GM19025 (cell line): ENCODE measurements around the gene S100A5.
A peak's percentile ranks its signal among the peaks of the same experiment; 100 is the strongest.
"Not testable (repeated sequence)": the region's sequence is repeated elsewhere in the genome, so short reads cannot be mapped to it uniquely, and the experiment has no call there.

Experiments used
- ATAC-seq: cut with Tn5 transposase; IDR thresholded peaks from one replicate; pipeline ENCODE4 v1.9.1; 2021; ENCODE audit warnings: mild to moderate bottlenecking, low read depth, moderate library complexity; ENCODE audit not compliant: unreplicated experiment

Gene S100A5

GRCh38 chr1:153567621-153568366 lies 27.1 kb upstream of the S100A5 start:
- no peak for ATAC-seq

DNA sequence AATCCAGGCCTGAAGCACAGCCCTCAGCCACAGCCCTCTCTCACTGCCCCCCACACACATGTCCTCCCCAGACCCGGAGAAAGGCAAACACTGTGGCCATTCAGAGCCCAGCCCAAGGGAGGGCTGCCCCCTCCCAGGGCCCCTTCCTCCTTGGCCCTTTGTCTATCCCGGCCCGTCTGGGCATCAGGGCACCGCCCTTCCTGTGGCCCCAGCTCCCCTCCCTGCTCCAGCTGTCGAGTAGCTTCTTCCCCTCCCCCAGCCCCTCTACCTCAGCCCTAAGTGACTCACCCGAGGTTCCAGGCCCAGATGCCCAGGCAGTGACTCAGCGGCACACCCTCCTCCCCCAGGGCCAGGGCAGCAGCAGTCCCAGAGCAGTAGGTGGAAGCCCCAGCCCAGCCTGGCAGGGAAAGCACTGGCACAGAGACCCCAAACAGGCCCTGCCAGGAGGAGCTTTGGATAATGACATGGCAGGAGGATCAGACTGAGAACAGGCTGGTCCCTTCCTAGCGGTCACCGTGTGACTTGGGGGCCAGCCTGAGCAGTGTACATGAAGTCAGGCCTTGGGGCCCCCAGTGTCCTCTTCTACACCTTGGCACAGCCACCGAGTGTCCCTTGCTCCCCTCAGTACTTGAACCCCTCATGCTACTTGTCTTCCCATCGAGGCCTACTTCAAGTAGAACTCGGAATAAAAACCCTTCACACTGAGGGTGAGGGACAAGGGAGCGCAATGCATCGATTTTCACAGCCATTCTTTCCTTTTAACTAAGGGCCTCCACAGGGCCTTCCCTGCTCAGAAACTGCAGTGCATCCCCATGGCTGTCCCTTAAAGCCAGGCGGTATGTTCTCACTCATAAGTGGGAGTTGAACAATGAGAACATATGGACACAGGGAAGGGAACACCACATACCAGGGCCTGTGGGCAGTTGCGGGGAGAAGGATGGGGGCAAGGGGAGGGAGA lies 26.0 kb upstream of the S100A5 start:
- ATAC-seq = peak; percentile 40

DNA sequence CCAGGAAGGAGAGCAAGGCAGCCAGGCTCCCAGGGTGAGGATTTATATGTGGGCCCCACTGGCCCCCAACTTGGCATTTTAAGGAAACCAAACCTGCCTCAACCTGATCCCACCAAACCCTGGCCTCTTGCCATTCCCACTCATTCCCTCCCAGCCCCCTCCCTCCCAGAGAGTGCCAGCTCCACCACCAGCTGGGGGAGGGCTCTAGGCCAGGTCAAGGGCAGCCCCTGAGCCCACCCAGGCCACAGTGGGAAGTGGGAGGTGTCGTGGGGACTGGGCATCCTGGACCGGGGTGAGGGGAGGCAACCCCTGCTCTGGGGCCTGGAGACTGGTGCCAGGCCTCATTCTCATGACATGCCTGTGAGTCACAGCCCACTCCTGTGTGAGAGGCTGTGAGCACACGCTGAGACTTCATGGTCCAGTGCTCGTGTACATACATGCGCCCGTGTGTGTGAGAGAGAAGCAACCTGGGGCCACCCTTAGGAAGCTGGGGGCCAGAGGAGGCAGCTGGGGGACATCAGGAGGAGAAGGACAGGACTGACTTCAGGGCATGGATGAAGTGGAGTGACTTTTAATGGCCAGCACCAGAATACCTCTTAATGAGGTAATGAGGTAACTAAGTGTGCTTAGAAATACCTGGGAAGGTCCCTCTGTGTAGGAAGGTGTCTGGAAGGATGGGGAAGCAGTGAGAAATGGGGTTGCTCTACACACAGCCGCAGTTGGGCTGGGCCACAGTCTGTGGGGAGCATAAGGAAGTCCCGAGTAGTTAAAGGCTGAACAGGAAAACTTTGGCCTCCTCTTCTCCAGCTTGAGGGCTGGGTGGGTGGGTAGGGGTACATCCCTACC lies 25.0 kb upstream of the S100A5 start, which contains the start of gene S100A2:
Gene S100A2, minus strand, starts transcription at position 316 of the 846 bp plus-strand sequence. CDS start 1,967 bp downstream, outside the sequence.
- no peak for ATAC-seq

DNA sequence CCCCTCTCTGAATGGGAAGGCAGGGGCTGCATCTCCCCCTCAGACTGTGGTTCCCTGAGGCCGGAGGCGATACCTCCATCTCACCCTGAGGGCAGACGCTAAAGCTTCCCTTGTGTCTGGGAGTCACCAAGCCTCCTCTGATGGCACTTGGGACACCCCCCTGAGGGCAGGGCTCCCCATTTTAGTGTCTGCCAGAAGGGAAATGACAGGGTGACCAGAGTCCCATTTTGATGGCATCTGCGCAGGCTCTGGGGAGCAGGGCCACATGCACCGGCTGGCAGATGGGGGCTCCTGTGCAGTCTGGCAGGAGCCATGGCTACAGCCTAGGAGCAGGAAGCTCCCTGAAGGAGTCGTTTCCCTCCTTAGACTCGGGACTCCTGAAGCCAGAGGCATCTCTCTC lies 23.3 kb upstream of the S100A5 start:
- ATAC-seq = no peak

DNA sequence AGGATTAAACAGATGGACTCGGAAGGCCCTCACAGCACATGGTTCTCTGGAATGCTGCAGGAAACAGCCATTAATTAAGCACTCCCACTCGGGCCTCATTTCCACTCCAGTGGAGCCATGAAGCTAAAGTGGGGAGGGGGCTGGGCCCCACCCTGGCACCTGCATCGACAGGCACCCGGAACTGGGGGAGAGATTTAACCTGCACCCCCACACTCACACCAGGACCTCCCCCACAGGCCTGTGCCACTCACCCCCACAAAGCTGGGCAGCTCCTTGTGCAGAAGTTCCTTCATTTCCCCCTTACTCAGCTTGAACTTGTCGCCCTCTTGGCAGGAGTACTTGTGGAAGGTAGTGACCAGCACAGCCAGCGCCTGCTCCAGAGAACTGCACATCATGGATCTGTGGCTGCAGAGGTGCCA lies 22.8 kb upstream of the S100A5 start:
- ATAC-seq = no peak

- ATAC-seq = not testable (repeated sequence)
Observed at GRCh38 chr1:153562021-153562420, 21.3 kb upstream of the S100A5 start.

DNA sequence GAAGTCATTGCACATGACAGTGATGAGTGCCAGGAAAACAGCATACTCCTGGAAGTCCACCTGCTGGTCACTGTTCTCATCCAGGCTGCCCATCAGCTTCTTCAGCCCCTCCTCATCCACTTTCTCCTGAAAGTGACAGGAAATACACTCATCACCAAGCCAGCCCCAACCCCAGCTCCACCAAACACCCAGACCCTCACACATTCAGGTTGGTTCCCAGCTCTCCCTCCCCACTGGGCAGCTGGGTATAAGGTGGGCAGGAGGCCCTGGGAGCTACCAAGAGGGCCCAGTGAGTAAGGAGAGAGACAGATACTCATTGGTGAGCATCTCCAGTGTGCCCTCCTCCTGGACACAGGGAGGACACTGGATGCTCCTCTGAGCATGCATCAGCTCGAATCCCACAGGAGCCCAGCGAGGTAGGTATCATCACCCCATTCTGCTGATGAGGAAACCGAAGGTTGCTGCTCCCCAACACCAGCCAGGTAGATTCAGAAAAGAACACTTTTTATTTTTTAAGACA lies 20.8 kb upstream of the S100A5 start:
- ATAC-seq = no peak

GRCh38 chr1:153560771-153561465 lies 20.2 kb upstream of the S100A5 start:
- ATAC-seq = no peak

- no peak for ATAC-seq
Observed at GRCh38 chr1:153560241-153560640, 19.5 kb upstream of the S100A5 start.

GRCh38 chr1:153557877-153558276 lies 17.1 kb upstream of the S100A5 start:
- ATAC-seq = no peak

DNA sequence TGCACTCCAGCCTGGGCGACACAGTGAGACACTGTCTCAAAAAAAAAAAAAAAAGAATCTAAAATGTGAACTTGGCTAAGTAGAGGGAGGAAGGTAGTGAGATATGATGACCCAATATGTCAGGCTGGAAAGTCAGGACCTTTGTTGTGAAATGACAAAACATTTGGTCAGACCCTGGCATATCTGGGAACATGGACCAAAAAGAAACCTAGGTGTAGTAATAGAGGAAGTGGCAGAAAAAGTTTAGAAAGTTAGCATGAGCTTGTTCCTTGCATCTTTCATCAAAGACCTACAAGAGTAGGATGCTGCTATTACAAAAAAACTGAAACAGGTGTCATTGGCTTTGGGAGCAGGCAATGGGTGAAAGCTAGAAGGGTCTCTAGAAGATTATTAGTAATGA lies 15.6 kb upstream of the S100A5 start:
- no peak for ATAC-seq

- no peak for ATAC-seq
Observed at GRCh38 chr1:153553830-153554541, 13.3 kb upstream of the S100A5 start.

GRCh38 chr1:153553096-153553495 lies 12.4 kb upstream of the S100A5 start:
- no peak for ATAC-seq

- no peak for ATAC-seq
Observed at GRCh38 chr1:153552335-153552734, 11.6 kb upstream of the S100A5 start.

- ATAC-seq = no peak
Observed at GRCh38 chr1:153550827-153551500, 10.2 kb upstream of the S100A5 start.

- no peak for ATAC-seq
Observed at GRCh38 chr1:153550398-153550758, 9.6 kb upstream of the S100A5 start.

GRCh38 chr1:153549741-153550397 lies 9.1 kb upstream of the S100A5 start:
- no peak for ATAC-seq
